GM19240 (cell line): ENCODE measurements around the gene RAPGEF2.

Experiments
- DNase-seq: peaks from one replicate; pipeline ENCODE4 v3.0.0; 2011; ENCODE audit warnings: low spot score; ENCODE audit not compliant: insufficient read length

The RAPGEF2 gene

GRCh38 chr4:159278399-159278798, 175.5 kb downstream of the RAPGEF2 start:
- no peak for DNase-seq

GRCh38 chr4:159279084-159279483, 176.2 kb downstream of the RAPGEF2 start:
- DNase-seq: no peak

- no peak for DNase-seq
Observed at GRCh38 chr4:159280442-159281172, 177.7 kb downstream of the RAPGEF2 start.

- DNase-seq: no peak
Observed at GRCh38 chr4:159281771-159282170, 178.9 kb downstream of the RAPGEF2 start.

GRCh38 chr4:159282329-159282728, 179.4 kb downstream of the RAPGEF2 start:
- DNase-seq: no peak

GRCh38 chr4:159282944-159283343, 180.1 kb downstream of the RAPGEF2 start:
- no peak for DNase-seq

- DNase-seq: no peak
Observed at GRCh38 chr4:159283696-159284095, 180.8 kb downstream of the RAPGEF2 start.

GRCh38 chr4:159284113-159284512, 181.2 kb downstream of the RAPGEF2 start:
- DNase-seq: no peak

- no peak for DNase-seq
Observed at GRCh38 chr4:159284733-159285132, 181.9 kb downstream of the RAPGEF2 start.

- no peak for DNase-seq
Observed at GRCh38 chr4:159287767-159288166, 184.9 kb downstream of the RAPGEF2 start.

GRCh38 chr4:159289682-159290081, 186.8 kb downstream of the RAPGEF2 start:
- no peak for DNase-seq

- no peak for DNase-seq
Observed at GRCh38 chr4:159290321-159291030, 187.6 kb downstream of the RAPGEF2 start.

GRCh38 chr4:159291176-159291575, 188.3 kb downstream of the RAPGEF2 start:
- no peak for DNase-seq

GRCh38 chr4:159292137-159292896, 189.4 kb downstream of the RAPGEF2 start:
- no peak for DNase-seq

GRCh38 chr4:159293811-159294515, 191.1 kb downstream of the RAPGEF2 start:
- no peak for DNase-seq

GRCh38 chr4:159296061-159296460, 193.2 kb downstream of the RAPGEF2 start:
- DNase-seq: no peak

GRCh38 chr4:159297091-159297490, 194.2 kb downstream of the RAPGEF2 start:
- DNase-seq: no peak

GRCh38 chr4:159298502-159298901, 195.6 kb downstream of the RAPGEF2 start:
- DNase-seq: no peak

GRCh38 chr4:159303435-159303834, 200.6 kb downstream of the RAPGEF2 start:
- DNase-seq: no peak

- DNase-seq: no peak
Observed at GRCh38 chr4:159305129-159305528, 202.2 kb downstream of the RAPGEF2 start.

GRCh38 chr4:159307929-159308328, 205.1 kb downstream of the RAPGEF2 start:
- no peak for DNase-seq
